HL-60 (cell line): ENCODE results near the gene RITA1.

Source experiments
- DNase-seq, 2 experiments: peaks; one replicate each; pipeline ENCODE4 v3.0.0-alpha.2; 2010 to 2020; ENCODE audit warnings: low read depth in 1 of 2, low spot score in 1 of 2
- H3K27ac ChIP-seq: fragments of 250-450 bp; sonication (Bioruptor Pico); replicated peaks from 2 replicates; pipeline ENCODE4 v1.5.1; 2020; ENCODE audit warnings: mild to moderate bottlenecking, moderate library complexity
- H3K27me3 ChIP-seq: fragments of 250-450 bp; sonication (Bioruptor Pico); 2 replicates; pipeline ENCODE4 v1.5.1; 2021; ENCODE audit warnings: mild to moderate bottlenecking, moderate library complexity; ENCODE audit not compliant: insufficient read depth, poor library complexity, severe bottlenecking
- H3K4me3 ChIP-seq: replicated peaks from 2 replicates; pipeline ENCODE4 v1.5.1; 2011; ENCODE audit warnings: mild to moderate bottlenecking, control low read depth, low read length; ENCODE audit not compliant: insufficient read depth
- CTCF ChIP-seq: IDR thresholded peaks from one replicate; pipeline ENCODE4 v1.5.1; 2011; ENCODE audit warnings: low read length, control low read depth, inconsistent platforms; ENCODE audit not compliant: insufficient read depth
- GABPA ChIP-seq: IDR thresholded peaks from 2 replicates; pipeline ENCODE4 v1.6.1; 2012; ENCODE audit warnings: low read depth
- POLR2AphosphoS5 ChIP-seq: IDR thresholded peaks from 2 replicates; pipeline ENCODE4 v1.6.1; 2012; ENCODE audit warnings: low read depth
- SPI1 ChIP-seq: IDR thresholded peaks from 2 replicates; pipeline ENCODE4 v1.6.1; 2012; ENCODE audit warnings: low read depth, mild to moderate bottlenecking, borderline replicate concordance
- TF ChIP-seq, protein P1 (sequence below): IDR thresholded peaks from 2 replicates; pipeline ENCODE4 v1.6.1; 2012; ENCODE audit warnings: low read depth; ENCODE audit not compliant: insufficient replicate concordance

Gene RITA1

DNA sequence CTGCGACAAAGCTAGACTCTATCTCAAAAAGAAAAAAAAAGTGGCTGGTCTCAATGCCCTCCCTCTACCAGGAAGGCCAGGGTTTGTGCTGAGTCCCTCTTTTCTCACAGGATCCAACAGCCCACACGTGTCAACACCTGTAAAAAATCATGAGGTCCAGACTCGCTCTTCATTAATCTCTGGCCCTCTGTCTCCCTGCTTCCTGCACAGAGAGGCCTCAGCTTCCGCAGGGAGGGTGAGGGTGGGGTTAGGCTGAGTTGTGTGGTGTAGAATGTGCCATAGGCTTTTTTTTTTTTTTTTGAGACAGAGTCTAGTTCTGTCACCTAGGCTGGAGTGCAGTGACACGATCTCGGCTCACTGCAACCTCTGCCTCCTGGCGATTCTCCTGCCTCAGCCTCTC lies 29.9 kb upstream of the RITA1 start:
- H3K27ac ChIP-seq = no peak overlapping the region
- no peak for TF ChIP-seq SPI1
- peak in 1 of 2 experiments; percentile 51 for DNase-seq

DNA sequence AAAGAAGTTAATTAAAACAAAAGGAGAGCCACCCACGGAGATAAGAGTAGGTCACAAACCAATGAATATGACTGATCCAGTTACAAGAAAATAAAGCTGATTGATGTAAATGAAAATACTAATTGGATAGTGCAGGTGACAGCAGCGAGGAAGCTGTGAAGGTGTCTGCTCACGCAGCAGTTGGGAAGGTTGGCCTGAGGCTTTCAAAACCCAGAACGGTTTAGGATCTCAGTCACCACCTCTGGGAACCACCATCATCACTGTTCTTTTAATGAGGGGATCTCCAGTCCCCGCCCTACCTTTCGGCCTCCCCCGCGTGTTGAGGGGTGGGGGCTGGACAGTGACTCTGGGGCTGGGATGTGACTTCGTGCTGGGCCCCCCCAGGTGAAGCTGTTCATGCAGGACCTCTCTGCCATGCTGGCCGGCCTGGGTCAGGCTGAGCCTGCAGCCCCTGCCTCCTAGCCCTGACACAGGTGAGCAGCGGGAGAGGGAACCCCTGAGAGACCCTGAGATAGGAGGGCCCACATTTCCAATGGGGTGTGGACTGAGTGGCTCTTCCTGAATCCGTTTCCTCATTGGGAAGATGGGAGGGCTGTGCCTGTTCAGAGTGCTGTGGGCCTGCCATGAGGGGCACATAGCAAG lies 28.2 kb upstream of the RITA1 start:
- Histone ChIP-seq H3K27ac (no peak overlapping the region), H3K27me3 (no peaks in the 10 kb centered on the region), H3K4me3 (no peak overlapping the region)
- TF ChIP-seq, protein P1, sequence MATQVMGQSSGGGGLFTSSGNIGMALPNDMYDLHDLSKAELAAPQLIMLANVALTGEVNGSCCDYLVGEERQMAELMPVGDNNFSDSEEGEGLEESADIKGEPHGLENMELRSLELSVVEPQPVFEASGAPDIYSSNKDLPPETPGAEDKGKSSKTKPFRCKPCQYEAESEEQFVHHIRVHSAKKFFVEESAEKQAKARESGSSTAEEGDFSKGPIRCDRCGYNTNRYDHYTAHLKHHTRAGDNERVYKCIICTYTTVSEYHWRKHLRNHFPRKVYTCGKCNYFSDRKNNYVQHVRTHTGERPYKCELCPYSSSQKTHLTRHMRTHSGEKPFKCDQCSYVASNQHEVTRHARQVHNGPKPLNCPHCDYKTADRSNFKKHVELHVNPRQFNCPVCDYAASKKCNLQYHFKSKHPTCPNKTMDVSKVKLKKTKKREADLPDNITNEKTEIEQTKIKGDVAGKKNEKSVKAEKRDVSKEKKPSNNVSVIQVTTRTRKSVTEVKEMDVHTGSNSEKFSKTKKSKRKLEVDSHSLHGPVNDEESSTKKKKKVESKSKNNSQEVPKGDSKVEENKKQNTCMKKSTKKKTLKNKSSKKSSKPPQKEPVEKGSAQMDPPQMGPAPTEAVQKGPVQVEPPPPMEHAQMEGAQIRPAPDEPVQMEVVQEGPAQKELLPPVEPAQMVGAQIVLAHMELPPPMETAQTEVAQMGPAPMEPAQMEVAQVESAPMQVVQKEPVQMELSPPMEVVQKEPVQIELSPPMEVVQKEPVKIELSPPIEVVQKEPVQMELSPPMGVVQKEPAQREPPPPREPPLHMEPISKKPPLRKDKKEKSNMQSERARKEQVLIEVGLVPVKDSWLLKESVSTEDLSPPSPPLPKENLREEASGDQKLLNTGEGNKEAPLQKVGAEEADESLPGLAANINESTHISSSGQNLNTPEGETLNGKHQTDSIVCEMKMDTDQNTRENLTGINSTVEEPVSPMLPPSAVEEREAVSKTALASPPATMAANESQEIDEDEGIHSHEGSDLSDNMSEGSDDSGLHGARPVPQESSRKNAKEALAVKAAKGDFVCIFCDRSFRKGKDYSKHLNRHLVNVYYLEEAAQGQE = no peak
- no peak for TF ChIP-seq CTCF
- no peak for TF ChIP-seq GABPA
- TF ChIP-seq POLR2AphosphoS5 = no peak; the same call in 1 of the 2 replicates
- TF ChIP-seq SPI1 = no peak
- DNase-seq = no peak

More for the DNA sequence above, 29.9 kb upstream of the RITA1 start:
- no peak overlapping the region for H3K4me3 ChIP-seq
- H3K27me3 ChIP-seq = no peaks in the 10 kb centered on the region

GRCh38 chr12:113158439-113159203 lies 26.9 kb upstream of the RITA1 start:
- Histone ChIP-seq H3K4me3 (no peak overlapping the region), H3K27me3 (no peaks in the 10 kb centered on the region), H3K27ac (no peak overlapping the region)
- TF ChIP-seq POLR2AphosphoS5 (no peak), CTCF (no peak), SPI1 (no peak), GABPA (no peak)
- no peak for DNase-seq

DNA sequence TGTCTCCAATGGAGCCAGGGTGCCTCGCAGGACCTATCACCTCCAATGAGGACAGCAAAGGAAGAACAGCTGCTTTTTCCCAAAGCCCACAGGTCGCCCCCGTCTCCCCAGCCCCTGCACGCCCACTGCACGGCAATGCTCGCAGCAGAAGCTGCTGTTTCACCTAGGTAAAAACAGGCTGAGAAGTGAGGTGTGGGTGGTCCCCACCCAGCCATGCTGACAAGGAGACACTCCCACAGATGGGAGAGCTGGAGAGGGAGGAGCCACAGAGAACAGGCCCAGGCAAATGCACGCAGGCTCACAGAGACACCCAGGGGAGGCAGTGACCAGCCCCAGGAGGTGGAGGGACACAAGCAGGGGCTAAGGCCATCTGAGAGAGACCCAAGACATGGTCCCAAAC lies 25.6 kb upstream of the RITA1 start:
- no peak for DNase-seq
- H3K27ac ChIP-seq = no peak overlapping the region
- H3K4me3 ChIP-seq = no peak overlapping the region
- no peak for TF ChIP-seq GABPA
- H3K27me3 ChIP-seq = no peaks in the 10 kb centered on the region

- TF ChIP-seq GABPA (no peak), CTCF (no peak), POLR2AphosphoS5 (no peak)
- H3K4me3 ChIP-seq = no peak overlapping the region
- DNase-seq = peak in 1 of 2 experiments; percentile 20
- no peak overlapping the region for H3K27ac ChIP-seq
- H3K27me3 ChIP-seq = no peaks in the 10 kb centered on the region
These were observed 24.0 kb upstream of the RITA1 start for GRCh38 chr12:113161415-113162016.
